Tibial artery (tissue), 4 donors: Measurements from ENCODE around the gene PLA2G12B.

Experiments used
- DNase-seq, 2 donors: peaks; one replicate each; pipeline ENCODE4 v3.0.0-alpha.2; 2019
- H3K27ac ChIP-seq, 2 donors: fragments of 200-600 bp; sonication (generic) in 1 of 2; 1 replicate in 1 of 2; 2 replicates in 1 of 2; pipeline ENCODE4 v1.5.1; 2018 to 2019; ENCODE audit warnings: mild to moderate bottlenecking in 1 of 2
- H3K27me3 ChIP-seq, 2 donors: fragments of 200-600 bp; sonication (generic) in 1 of 2; one replicate each; pipeline versions ENCODE4 v1.5.1 to v1.6.0; 2016 to 2019
- H3K36me3 ChIP-seq, 3 donors: fragments of 200-600 bp; sonication (generic) in 2 of 3; one replicate each; pipeline ENCODE4 v1.5.1; 2016 to 2019; ENCODE audit warnings: mild to moderate bottlenecking in 2 of 3
- H3K4me1 ChIP-seq, 4 donors: fragments of 200-600 bp; sonication (generic) in 2 of 4; 1 replicate in 3 of 4; 2 replicates in 1 of 4; pipeline ENCODE4 v1.5.1; 2016 to 2019
- H3K4me3 ChIP-seq, 2 donors: fragments of 200-600 bp; sonication (generic) in 1 of 2; 1 replicate in 1 of 2; 2 replicates in 1 of 2; pipeline ENCODE4 v1.5.1; 2018 to 2019; ENCODE audit warnings: mild to moderate bottlenecking in 2 of 2
- H3K9me3 ChIP-seq, 3 donors: fragments of 200-600 bp; sonication (generic) in 1 of 3; one replicate each; pipeline ENCODE4 v1.5.1; 2016 to 2019
- intact Hi-C: fragments of 100-400 bp; cut with DNase I; formaldehyde crosslinking; loops from one replicate; pipeline ENCODE4 v1.15.0; 2023; ENCODE audit warnings: low total_unique reads
- TF ChIP-seq, protein P1 (sequence below), 2 experiments: fragments of 200-600 bp in 1 of 2; fragments of 450-650 bp in 1 of 2; IDR thresholded peaks; one replicate each; pipeline ENCODE4 v1.5.1; 2017 to 2019; ENCODE audit warnings: antibody characterized with exemption in 2 of 2, mild to moderate bottlenecking in 1 of 2, moderate library complexity in 1 of 2

The PLA2G12B gene

DNA sequence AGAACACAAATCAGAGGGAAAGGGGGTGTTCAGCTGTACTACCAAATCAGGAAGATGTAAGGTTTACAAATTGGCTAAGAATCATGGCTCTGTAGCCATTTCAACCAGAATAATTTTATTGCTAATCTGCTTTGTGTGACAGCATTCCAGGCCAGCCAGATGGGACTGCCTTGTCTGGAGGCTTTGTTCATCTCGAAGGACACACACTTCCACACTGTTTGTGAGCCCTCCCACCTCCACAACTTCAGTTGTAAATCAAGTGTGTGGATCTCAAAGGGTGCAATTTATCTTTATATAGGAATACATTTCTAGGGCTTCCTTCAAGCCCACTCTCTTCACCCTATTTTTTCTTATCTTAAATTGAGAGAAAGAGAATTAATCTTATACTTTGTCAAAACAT is 68.0 kb downstream of the PLA2G12B start:
- Histone ChIP-seq H3K36me3 (peaks cover 39 to 46% (median 40%) of the 10 kb centered on the region in 3 donors), H3K4me1 (no peaks in the 10 kb centered on the region), H3K27ac (no peak overlapping the region), H3K4me3 (no peak overlapping the region), H3K27me3 (no peaks in the 10 kb centered on the region), H3K9me3 (no peaks in the 10 kb centered on the region)
- intact Hi-C loops, result no loop called here
- TF ChIP-seq, protein P1, sequence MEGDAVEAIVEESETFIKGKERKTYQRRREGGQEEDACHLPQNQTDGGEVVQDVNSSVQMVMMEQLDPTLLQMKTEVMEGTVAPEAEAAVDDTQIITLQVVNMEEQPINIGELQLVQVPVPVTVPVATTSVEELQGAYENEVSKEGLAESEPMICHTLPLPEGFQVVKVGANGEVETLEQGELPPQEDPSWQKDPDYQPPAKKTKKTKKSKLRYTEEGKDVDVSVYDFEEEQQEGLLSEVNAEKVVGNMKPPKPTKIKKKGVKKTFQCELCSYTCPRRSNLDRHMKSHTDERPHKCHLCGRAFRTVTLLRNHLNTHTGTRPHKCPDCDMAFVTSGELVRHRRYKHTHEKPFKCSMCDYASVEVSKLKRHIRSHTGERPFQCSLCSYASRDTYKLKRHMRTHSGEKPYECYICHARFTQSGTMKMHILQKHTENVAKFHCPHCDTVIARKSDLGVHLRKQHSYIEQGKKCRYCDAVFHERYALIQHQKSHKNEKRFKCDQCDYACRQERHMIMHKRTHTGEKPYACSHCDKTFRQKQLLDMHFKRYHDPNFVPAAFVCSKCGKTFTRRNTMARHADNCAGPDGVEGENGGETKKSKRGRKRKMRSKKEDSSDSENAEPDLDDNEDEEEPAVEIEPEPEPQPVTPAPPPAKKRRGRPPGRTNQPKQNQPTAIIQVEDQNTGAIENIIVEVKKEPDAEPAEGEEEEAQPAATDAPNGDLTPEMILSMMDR (IDR thresholded peaks at IDR 0.05), result no peak
- DNase-seq, result no peak

DNA sequence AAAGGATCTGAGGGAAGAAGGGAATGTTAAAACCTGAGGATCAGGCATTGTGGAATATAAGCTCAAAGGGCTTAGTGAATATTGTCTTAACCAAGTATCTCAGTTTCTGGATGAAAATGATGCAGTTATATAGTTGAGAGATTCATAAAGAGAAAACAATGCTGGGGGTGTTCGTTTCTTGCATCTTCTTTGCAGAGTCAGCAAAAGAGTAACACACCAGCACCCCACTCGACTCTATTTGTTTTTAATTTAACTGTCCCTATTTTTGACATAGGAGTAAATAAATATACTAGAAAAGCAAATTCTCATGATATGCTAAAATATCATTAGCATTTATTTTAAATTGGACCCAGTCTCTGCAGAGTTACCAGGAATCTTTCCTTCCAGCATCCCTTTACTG is 68.7 kb downstream of the PLA2G12B start:
- Histone ChIP-seq H3K27ac (no peak overlapping the region), H3K27me3 (no peaks in the 10 kb centered on the region), H3K36me3 (peaks cover 39 to 46% (median 40%) of the 10 kb centered on the region in 3 donors), H3K4me1 (no peaks in the 10 kb centered on the region), H3K4me3 (no peak overlapping the region), H3K9me3 (no peaks in the 10 kb centered on the region)
- no peak for DNase-seq
- intact Hi-C loops, result no loop called here
- TF ChIP-seq, protein P1 (IDR thresholded peaks at IDR 0.05), result no peak
